IMR-90 (cell line): ENCODE measurements around the gene SLC6A9. TPM values are rescaled to one million over a fixed set of nuclear protein-coding genes. Genes with fewer than 3 reads are reported as not detected.

Experiments
- FOS ChIP-seq: fragments of 150-350 bp; IDR thresholded peaks from 2 replicates; pipeline ENCODE4 v1.6.1; 2016; ENCODE audit warnings: low read depth, low read length
- MAFK ChIP-seq: IDR thresholded peaks from 2 replicates; pipeline ENCODE4 v1.6.1; 2012; ENCODE audit warnings: low read depth, low read length, improper control_type of control experiment
- MAZ ChIP-seq: IDR thresholded peaks from 2 replicates; pipeline ENCODE4 v1.6.1; 2012; ENCODE audit warnings: low read depth, mild to moderate bottlenecking, low read length, improper control_type of control experiment, moderate library complexity, borderline replicate concordance
- polyA plus RNA-seq, 3 experiments: library from polyadenylated mRNA; depleted of rRNA; stranded (reverse); fragments of >200 nt; gene quantifications; 2 replicates each; pipeline ENCODE4 v1.2.3, GENCODE V29; 2012; ENCODE audit warnings: low replicate concordance in 1 of 3
- total RNA-seq: library from RNA; depleted of rRNA; stranded (reverse); fragments of >200 nt; gene quantifications from 2 replicates; pipeline ENCODE4 v1.2.3, GENCODE V29; 2012

SLC6A9 gene
- total and polyA plus RNA-seq, 2 of the 4 experiments (the other 2 are of a cell fraction), result 2.0 to 6.6 TPM

- TF ChIP-seq MAFK (no peak), MAZ (no peak), FOS (no peak)
Observed at GRCh38 chr1:43990271-43991199, 40.7 kb downstream of the SLC6A9 start (continued).
